Progenitor cell of endocrine pancreas (in vitro differentiated cells): ENCODE measurements around the gene DNAH11. TPM values are rescaled to one million over a fixed set of nuclear protein-coding genes. Genes with fewer than 3 reads are reported as not detected.

Source experiments
- DNase-seq: peaks from one replicate; pipeline ENCODE4 v3.0.0; 2021; ENCODE audit warnings: low spot score; ENCODE audit not compliant: unreplicated experiment
- H3K27ac Mint-ChIP-seq: 2 replicates; pipeline ENCODE4 v1.8.0; 2021; ENCODE audit warnings: mild to moderate bottlenecking, moderate library complexity, mixed read lengths
- H3K27me3 Mint-ChIP-seq: 2 replicates; pipeline ENCODE4 v1.8.0; 2021; ENCODE audit warnings: mixed read lengths
- H3K36me3 Mint-ChIP-seq: 2 replicates; pipeline ENCODE4 v1.8.0; 2022; ENCODE audit warnings: mixed read lengths; ENCODE audit not compliant: insufficient read depth
- H3K4me1 Mint-ChIP-seq: 2 replicates; pipeline ENCODE4 v1.8.0; 2021; ENCODE audit warnings: low read depth, mixed read lengths
- H3K4me3 Mint-ChIP-seq: 2 replicates; pipeline ENCODE4 v1.8.0; 2021; ENCODE audit warnings: low read depth, mild to moderate bottlenecking, moderate library complexity, mixed read lengths
- H3K9me3 Mint-ChIP-seq: 2 replicates; pipeline ENCODE4 v1.8.0; 2021; ENCODE audit warnings: low read depth, mixed read lengths
- total RNA-seq: library from RNA; stranded (reverse); gene quantifications from 2 replicates; pipeline ENCODE4 v1.2.1, GENCODE V29; 2021
- TF ChIP-seq, protein P1 (sequence below): fragments of 200-600 bp; sonication (generic); IDR thresholded peaks from one replicate; pipeline ENCODE4 v1.5.0; 2021; ENCODE audit warnings: antibody characterized with exemption, mild to moderate bottlenecking; ENCODE audit not compliant: unreplicated experiment

Gene DNAH11
- total RNA-seq, 1 donor from 2014 or later, result 1.6 TPM

DNA sequence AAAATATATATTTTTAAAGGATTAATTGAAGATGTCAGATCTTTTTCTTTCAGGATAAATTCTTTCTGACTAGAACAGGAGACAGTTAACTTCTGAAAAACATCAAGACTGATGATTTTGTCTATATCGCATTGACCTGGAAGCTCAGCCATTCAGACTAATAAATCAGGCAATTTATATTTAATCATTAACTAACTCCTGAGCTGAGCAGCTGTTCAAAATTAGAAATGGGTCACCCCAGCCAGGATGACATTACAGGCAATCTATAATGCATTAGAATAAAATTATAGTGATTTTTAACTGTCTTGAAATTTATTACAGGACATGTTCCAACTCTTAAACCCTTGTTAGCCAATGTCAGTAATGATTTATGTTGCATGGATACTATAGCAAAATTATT is 263.0 kb downstream of the DNAH11 start:
- DNase-seq, result no peak
- Mint-ChIP-seq H3K27ac (no peak overlapping the region), H3K4me3 (no peak overlapping the region)

DNA sequence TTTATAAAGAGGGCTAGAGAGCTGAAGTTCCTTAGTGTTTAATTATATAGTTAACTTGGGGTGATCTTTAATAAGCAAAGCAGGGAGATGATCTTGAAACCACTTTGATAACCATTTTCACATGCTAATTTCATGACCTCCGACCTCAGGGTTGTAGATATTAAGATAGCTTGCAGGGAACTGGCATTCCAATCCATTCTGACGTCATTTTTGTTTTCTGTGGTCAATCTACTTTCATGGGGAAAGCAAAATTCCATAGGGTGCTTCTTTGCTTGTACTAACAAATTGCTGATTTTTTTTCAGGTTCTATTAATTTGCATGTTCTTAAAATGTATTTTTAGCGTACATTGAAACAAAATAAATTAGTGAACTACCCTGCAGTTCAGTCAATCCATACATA is 263.5 kb downstream of the DNAH11 start:
- TF ChIP-seq, protein P1, sequence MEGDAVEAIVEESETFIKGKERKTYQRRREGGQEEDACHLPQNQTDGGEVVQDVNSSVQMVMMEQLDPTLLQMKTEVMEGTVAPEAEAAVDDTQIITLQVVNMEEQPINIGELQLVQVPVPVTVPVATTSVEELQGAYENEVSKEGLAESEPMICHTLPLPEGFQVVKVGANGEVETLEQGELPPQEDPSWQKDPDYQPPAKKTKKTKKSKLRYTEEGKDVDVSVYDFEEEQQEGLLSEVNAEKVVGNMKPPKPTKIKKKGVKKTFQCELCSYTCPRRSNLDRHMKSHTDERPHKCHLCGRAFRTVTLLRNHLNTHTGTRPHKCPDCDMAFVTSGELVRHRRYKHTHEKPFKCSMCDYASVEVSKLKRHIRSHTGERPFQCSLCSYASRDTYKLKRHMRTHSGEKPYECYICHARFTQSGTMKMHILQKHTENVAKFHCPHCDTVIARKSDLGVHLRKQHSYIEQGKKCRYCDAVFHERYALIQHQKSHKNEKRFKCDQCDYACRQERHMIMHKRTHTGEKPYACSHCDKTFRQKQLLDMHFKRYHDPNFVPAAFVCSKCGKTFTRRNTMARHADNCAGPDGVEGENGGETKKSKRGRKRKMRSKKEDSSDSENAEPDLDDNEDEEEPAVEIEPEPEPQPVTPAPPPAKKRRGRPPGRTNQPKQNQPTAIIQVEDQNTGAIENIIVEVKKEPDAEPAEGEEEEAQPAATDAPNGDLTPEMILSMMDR, result no peak
- H3K4me3 Mint-ChIP-seq, result no peak overlapping the region

More for the DNA sequence above, 263.0 kb downstream of the DNAH11 start:
- H3K36me3 Mint-ChIP-seq, result no peaks in the 10 kb centered on the region
- peaks cover 4% of the 10 kb centered on the region for H3K9me3 Mint-ChIP-seq
- TF ChIP-seq, protein P1, result no peak
- H3K4me1 Mint-ChIP-seq, result peaks cover 16% of the 10 kb centered on the region
- peaks cover 6% of the 10 kb centered on the region for H3K27me3 Mint-ChIP-seq

DNA sequence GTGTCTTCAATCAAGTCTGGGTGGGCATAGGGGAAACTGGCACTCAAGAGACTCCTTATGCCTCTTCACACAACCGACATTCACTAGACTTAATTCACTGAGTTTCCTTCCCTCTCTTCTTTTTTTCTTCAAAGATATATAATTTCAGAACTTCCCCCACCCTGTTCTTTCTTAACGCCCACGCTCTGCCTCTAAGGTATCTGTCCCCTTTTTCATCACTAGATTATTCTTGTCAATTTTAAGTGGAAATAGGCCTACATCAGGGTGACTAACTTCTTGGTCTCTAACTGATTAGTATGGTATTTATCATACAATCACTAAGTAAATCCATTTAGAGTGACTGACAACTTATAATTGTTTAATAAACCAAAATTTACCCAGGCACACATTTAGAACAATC is 276.2 kb downstream of the DNAH11 start:
- TF ChIP-seq, protein P1, result no peak
- Mint-ChIP-seq H3K4me1 (no peaks in the 10 kb centered on the region), H3K4me3 (no peak overlapping the region), H3K36me3 (no peaks in the 10 kb centered on the region), H3K9me3 (peaks cover 2% of the 10 kb centered on the region), H3K27ac (no peak overlapping the region), H3K27me3 (no peaks in the 10 kb centered on the region)
- DNase-seq, result no peak

More for the DNA sequence above, 263.5 kb downstream of the DNAH11 start:
- Mint-ChIP-seq H3K27ac (peak overlapping the region; percentile 15), H3K36me3 (no peaks in the 10 kb centered on the region), H3K4me1 (peaks cover 16% of the 10 kb centered on the region), H3K27me3 (peaks cover 6% of the 10 kb centered on the region), H3K9me3 (peaks cover 4% of the 10 kb centered on the region)
- no peak for DNase-seq

DNA sequence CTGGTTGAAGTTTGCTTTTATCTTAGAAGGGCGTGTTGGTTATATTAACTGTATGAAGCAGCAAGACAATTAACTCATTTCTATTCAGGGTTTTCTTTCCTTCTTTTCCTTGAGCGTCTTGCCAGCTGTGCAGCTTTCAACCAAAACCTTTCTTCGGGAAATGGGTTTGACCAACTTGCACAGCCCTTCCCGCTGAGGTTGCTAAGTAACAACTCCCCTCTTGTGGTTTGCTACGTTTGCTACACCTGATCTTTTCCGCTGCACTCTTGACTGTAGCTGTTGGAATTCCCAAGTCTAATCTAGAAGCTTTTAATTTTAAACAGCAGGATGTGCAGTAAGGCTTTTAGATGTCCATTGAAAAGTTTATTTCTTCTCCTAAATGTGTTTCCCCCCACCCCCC is 286.0 kb downstream of the DNAH11 start:
- no peak for DNase-seq
- Mint-ChIP-seq H3K27ac (no peak overlapping the region), H3K4me3 (no peak overlapping the region), H3K4me1 (peaks cover 8% of the 10 kb centered on the region), H3K9me3 (no peaks in the 10 kb centered on the region), H3K27me3 (peaks cover 3% of the 10 kb centered on the region), H3K36me3 (no peaks in the 10 kb centered on the region)
- TF ChIP-seq, protein P1, result peak; percentile 15

DNA sequence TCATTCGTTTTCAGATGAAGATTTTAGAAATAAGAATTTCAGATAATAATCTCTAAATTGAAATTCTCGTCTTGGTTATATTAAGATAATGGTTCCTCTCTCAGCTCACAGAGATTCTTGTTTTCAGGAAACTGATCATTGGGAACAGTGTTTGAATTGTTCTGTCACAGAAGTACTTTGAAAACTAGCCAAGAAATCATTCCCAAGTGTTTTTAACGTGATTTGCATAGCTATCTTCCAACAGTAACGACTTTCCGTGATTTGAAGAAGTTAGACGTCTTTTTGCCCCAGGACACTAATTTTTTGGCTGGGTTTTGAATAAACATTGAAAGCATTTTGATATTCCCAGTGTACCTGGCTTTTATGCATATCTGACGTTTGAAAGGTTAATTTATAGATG is 286.9 kb downstream of the DNAH11 start:
- no peak overlapping the region for H3K4me3 Mint-ChIP-seq

More for the DNA sequence above, 286.9 kb downstream of the DNAH11 start:
- TF ChIP-seq, protein P1, result no peak
- no peak overlapping the region for H3K27ac Mint-ChIP-seq
- DNase-seq, result no peak
- H3K36me3 Mint-ChIP-seq, result no peaks in the 10 kb centered on the region
- no peaks in the 10 kb centered on the region for H3K9me3 Mint-ChIP-seq
- peaks cover 3% of the 10 kb centered on the region for H3K27me3 Mint-ChIP-seq
- H3K4me1 Mint-ChIP-seq, result peaks cover 8% of the 10 kb centered on the region
